ENCODE measurements around the gene KAZN.
A peak's percentile ranks its signal among the peaks of the same experiment; 100 is the strongest.

The KAZN gene

GRCh38 chr1:14899686-14900085 lies 301.2 kb downstream of the KAZN start:
- H3K4me3 Mint-ChIP-seq: no peak overlapping the region
- no peaks in the 10 kb centered on the region for H3K36me3 Mint-ChIP-seq (ENCODE audit: low read depth)
- no peaks in the 10 kb centered on the region for H3K4me1 Mint-ChIP-seq
- peaks cover 16% of the 10 kb centered on the region for H3K27me3 Mint-ChIP-seq
- DNase-seq (no peak), ATAC-seq (no peak)
- no peaks in the 10 kb centered on the region for H3K9me3 Mint-ChIP-seq
- H3K27ac Mint-ChIP-seq: no peak overlapping the region

- Mint-ChIP-seq H3K27ac (peak overlapping the region; percentile 39), H3K27me3 (peaks cover 11% of the 10 kb centered on the region), H3K36me3 (ENCODE audit: low read depth) (no peaks in the 10 kb centered on the region), H3K9me3 (no peaks in the 10 kb centered on the region), H3K4me1 (no peaks in the 10 kb centered on the region), H3K4me3 (no peak overlapping the region)
- no peak for DNase-seq
- ATAC-seq: no peak
Observed at GRCh38 chr1:14901371-14901954, 303.0 kb downstream of the KAZN start.

GRCh38 chr1:14903922-14904321 lies 305.4 kb downstream of the KAZN start:
- Mint-ChIP-seq H3K4me1 (no peaks in the 10 kb centered on the region), H3K27ac (no peak overlapping the region), H3K27me3 (peaks cover 7% of the 10 kb centered on the region), H3K9me3 (no peaks in the 10 kb centered on the region), H3K36me3 (ENCODE audit: low read depth) (no peaks in the 10 kb centered on the region), H3K4me3 (no peak overlapping the region)
- no peak for ATAC-seq
- no peak for DNase-seq

GRCh38 chr1:14906665-14907064 lies 308.2 kb downstream of the KAZN start:
- no peak for DNase-seq
- Mint-ChIP-seq H3K4me1 (no peaks in the 10 kb centered on the region), H3K9me3 (no peaks in the 10 kb centered on the region), H3K27me3 (peaks cover 4% of the 10 kb centered on the region), H3K36me3 (ENCODE audit: low read depth) (no peaks in the 10 kb centered on the region), H3K4me3 (no peak overlapping the region), H3K27ac (no peak overlapping the region)
- ATAC-seq: no peak

GRCh38 chr1:14907416-14907815 lies 308.9 kb downstream of the KAZN start:
- Mint-ChIP-seq H3K9me3 (no peaks in the 10 kb centered on the region), H3K27me3 (peaks cover 3% of the 10 kb centered on the region), H3K4me3 (no peak overlapping the region), H3K27ac (no peak overlapping the region), H3K36me3 (ENCODE audit: low read depth) (no peaks in the 10 kb centered on the region), H3K4me1 (no peaks in the 10 kb centered on the region)
- no peak for DNase-seq
- no peak for ATAC-seq

- H3K36me3 Mint-ChIP-seq (ENCODE audit: low read depth): no peaks in the 10 kb centered on the region
- H3K9me3 Mint-ChIP-seq: no peaks in the 10 kb centered on the region
- no peak overlapping the region for H3K4me3 Mint-ChIP-seq
- ATAC-seq (no peak), DNase-seq (no peak)
- no peak overlapping the region for H3K27ac Mint-ChIP-seq
- no peaks in the 10 kb centered on the region for H3K4me1 Mint-ChIP-seq
- H3K27me3 Mint-ChIP-seq: peaks cover 2% of the 10 kb centered on the region
Observed at GRCh38 chr1:14909273-14909672, 310.8 kb downstream of the KAZN start.

- H3K36me3 Mint-ChIP-seq (ENCODE audit: low read depth): no peaks in the 10 kb centered on the region
- no peaks in the 10 kb centered on the region for H3K4me1 Mint-ChIP-seq
- no peak for ATAC-seq
- peaks cover 2% of the 10 kb centered on the region for H3K27me3 Mint-ChIP-seq
- H3K9me3 Mint-ChIP-seq: no peaks in the 10 kb centered on the region
- no peak overlapping the region for H3K4me3 Mint-ChIP-seq
- no peak overlapping the region for H3K27ac Mint-ChIP-seq
- DNase-seq: no peak
Observed at GRCh38 chr1:14909920-14910460, 311.5 kb downstream of the KAZN start.

GRCh38 chr1:14910984-14911721 lies 312.7 kb downstream of the KAZN start:
- Mint-ChIP-seq H3K4me1 (no peaks in the 10 kb centered on the region), H3K9me3 (no peaks in the 10 kb centered on the region), H3K27me3 (peaks cover 2% of the 10 kb centered on the region), H3K36me3 (ENCODE audit: low read depth) (no peaks in the 10 kb centered on the region), H3K27ac (no peak overlapping the region), H3K4me3 (no peak overlapping the region)
- DNase-seq: no peak
- ATAC-seq: peak; percentile 26

GRCh38 chr1:14912839-14913481 lies 314.5 kb downstream of the KAZN start:
- no peak overlapping the region for H3K27ac Mint-ChIP-seq

GRCh38 chr1:14913482-14914177 lies 315.1 kb downstream of the KAZN start:
- Mint-ChIP-seq H3K4me1 (no peaks in the 10 kb centered on the region), H3K36me3 (ENCODE audit: low read depth) (no peaks in the 10 kb centered on the region), H3K4me3 (no peak overlapping the region), H3K27ac (no peak overlapping the region), H3K27me3 (peaks cover 5% of the 10 kb centered on the region), H3K9me3 (no peaks in the 10 kb centered on the region)
- DNase-seq (no peak), ATAC-seq (no peak)

More at GRCh38 chr1:14912839-14913481, 314.5 kb downstream of the KAZN start:
- ATAC-seq (no peak), DNase-seq (no peak)
- Mint-ChIP-seq H3K36me3 (ENCODE audit: low read depth) (no peaks in the 10 kb centered on the region), H3K4me1 (no peaks in the 10 kb centered on the region), H3K9me3 (no peaks in the 10 kb centered on the region), H3K4me3 (no peak overlapping the region), H3K27me3 (peaks cover 4% of the 10 kb centered on the region)

GRCh38 chr1:14914351-14914988 lies 316.0 kb downstream of the KAZN start:
- no peaks in the 10 kb centered on the region for H3K36me3 Mint-ChIP-seq (ENCODE audit: low read depth)
- H3K4me1 Mint-ChIP-seq: no peaks in the 10 kb centered on the region
- H3K9me3 Mint-ChIP-seq: no peaks in the 10 kb centered on the region
- no peak overlapping the region for H3K27ac Mint-ChIP-seq
- ATAC-seq (no peak), DNase-seq (no peak)
- peaks cover 7% of the 10 kb centered on the region for H3K27me3 Mint-ChIP-seq
- no peak overlapping the region for H3K4me3 Mint-ChIP-seq

GRCh38 chr1:14915356-14916054 lies 317.0 kb downstream of the KAZN start:
- ATAC-seq (peak; percentile 77), DNase-seq (peak; percentile 60)
- H3K4me1 Mint-ChIP-seq: no peaks in the 10 kb centered on the region
- H3K9me3 Mint-ChIP-seq: no peaks in the 10 kb centered on the region
- no peaks in the 10 kb centered on the region for H3K36me3 Mint-ChIP-seq (ENCODE audit: low read depth)
- no peak overlapping the region for H3K4me3 Mint-ChIP-seq
- H3K27ac Mint-ChIP-seq: no peak overlapping the region
- H3K27me3 Mint-ChIP-seq: peaks cover 7% of the 10 kb centered on the region

- Mint-ChIP-seq H3K9me3 (no peaks in the 10 kb centered on the region), H3K36me3 (ENCODE audit: low read depth) (no peaks in the 10 kb centered on the region), H3K4me3 (no peak overlapping the region), H3K4me1 (peaks cover 3% of the 10 kb centered on the region), H3K27me3 (peaks cover 28% of the 10 kb centered on the region), H3K27ac (no peak overlapping the region)
- ATAC-seq (no peak), DNase-seq (no peak)
Observed at GRCh38 chr1:14919289-14919688, 320.8 kb downstream of the KAZN start.

- H3K4me1 Mint-ChIP-seq: peaks cover 3% of the 10 kb centered on the region
- H3K36me3 Mint-ChIP-seq (ENCODE audit: low read depth): no peaks in the 10 kb centered on the region
- no peaks in the 10 kb centered on the region for H3K9me3 Mint-ChIP-seq
- no peak for DNase-seq
- H3K27me3 Mint-ChIP-seq: peaks cover 28% of the 10 kb centered on the region
- H3K27ac Mint-ChIP-seq: no peak overlapping the region
- ATAC-seq: no peak
- no peak overlapping the region for H3K4me3 Mint-ChIP-seq
Observed at GRCh38 chr1:14919751-14920150, 321.3 kb downstream of the KAZN start.

Data from activated naive CD8-positive, alpha-beta T cell treated with anti-CD3 and anti-CD28 coated beads, Interleukin-2, amount 50 U/mL, for 24 hours (primary cell).